Smooth muscle cell (in vitro differentiated cells): ENCODE data around the gene DGCR2. TPM values are rescaled to one million over a fixed set of nuclear protein-coding genes. Genes with fewer than 3 reads are reported as not detected.

Experiments
- DNase-seq: peaks from one replicate; lab custom pipeline; 2025; ENCODE audit not compliant: unreplicated experiment; lab: John Stamatoyannopoulos, UW
- H2AFZ ChIP-seq: fragments of 200-600 bp; sonication (generic); 2 replicates; pipeline ENCODE4 v1.6.0; 2016; ENCODE audit warnings: antibody characterized with exemption, low read depth, mild to moderate bottlenecking
- H3F3A ChIP-seq: fragments of 200-600 bp; sonication (generic); 2 replicates; pipeline ENCODE4 v1.6.0; 2017; ENCODE audit warnings: antibody characterized with exemption, low read depth
- H3K27ac ChIP-seq: fragments of 200-600 bp; sonication (generic); 2 replicates; pipeline ENCODE4 v1.5.1; 2016; ENCODE audit warnings: low read depth, mild to moderate bottlenecking
- H3K27me3 ChIP-seq: fragments of 200-600 bp; sonication (generic); 2 replicates; pipeline ENCODE4 v1.6.1; 2016; ENCODE audit warnings: low read depth, mild to moderate bottlenecking
- H3K36me3 ChIP-seq: fragments of 200-600 bp; sonication (generic); 2 replicates; pipeline ENCODE4 v1.5.1; 2016; ENCODE audit warnings: low read depth
- H3K4me1 ChIP-seq: fragments of 200-600 bp; sonication (generic); 2 replicates; pipeline ENCODE4 v1.5.1; 2016; ENCODE audit warnings: low read depth
- H3K4me2 ChIP-seq: fragments of 200-600 bp; sonication (generic); 2 replicates; pipeline ENCODE4 v1.6.0; 2016; ENCODE audit warnings: mild to moderate bottlenecking
- H3K4me3 ChIP-seq: fragments of 200-600 bp; sonication (generic); 2 replicates; pipeline ENCODE4 v1.5.1; 2016; ENCODE audit warnings: mild to moderate bottlenecking
- H3K79me2 ChIP-seq: fragments of 200-600 bp; sonication (generic); 2 replicates; pipeline ENCODE4 v1.6.0; 2016; ENCODE audit warnings: low read depth, mild to moderate bottlenecking
- H3K9ac ChIP-seq: fragments of 200-600 bp; sonication (generic); 2 replicates; pipeline ENCODE4 v1.6.0; 2016; ENCODE audit warnings: low read depth
- H3K9me3 ChIP-seq: fragments of 200-600 bp; sonication (generic); replicated peaks from 2 replicates; pipeline ENCODE4 v1.5.1; 2016; ENCODE audit warnings: low read depth
- H4K20me1 ChIP-seq: fragments of 200-600 bp; sonication (generic); 2 replicates; pipeline ENCODE4 v1.6.0; 2016; ENCODE audit warnings: low read depth
- WGBS: methylation state at CpG from one replicate; pipeline ENCODE4 v1.1.7; 2016; ENCODE audit warnings: low lambda C conversion rate; 5-methylcytosine and 5-hydroxymethylcytosine counted together
- polyA plus RNA-seq: library from polyadenylated mRNA; unstranded; fragments of >200 nt; fragmentation: Nextera tagmentation; extraction: Ambion mirVana; gene quantifications from 2 replicates; pipeline ENCODE4 v1.2.1, GENCODE V29; 2016
- total RNA-seq: library from RNA; depleted of rRNA; stranded (reverse); fragments of >200 nt; gene quantifications from 2 replicates; pipeline ENCODE4 v1.2.3, GENCODE V29; 2014
- TF ChIP-seq, protein P1 (sequence below): fragments of 200-600 bp; sonication (generic); IDR thresholded peaks from 2 replicates; pipeline ENCODE4 v1.5.1; 2017; ENCODE audit warnings: borderline replicate concordance, mild to moderate bottlenecking, antibody characterized with exemption; ENCODE audit not compliant: insufficient read depth, poor library complexity, severe bottlenecking

DGCR2 gene
- total and polyA plus RNA-seq, 2 experiments from 2014 or later, result 46.7 to 53.2 TPM

DNA sequence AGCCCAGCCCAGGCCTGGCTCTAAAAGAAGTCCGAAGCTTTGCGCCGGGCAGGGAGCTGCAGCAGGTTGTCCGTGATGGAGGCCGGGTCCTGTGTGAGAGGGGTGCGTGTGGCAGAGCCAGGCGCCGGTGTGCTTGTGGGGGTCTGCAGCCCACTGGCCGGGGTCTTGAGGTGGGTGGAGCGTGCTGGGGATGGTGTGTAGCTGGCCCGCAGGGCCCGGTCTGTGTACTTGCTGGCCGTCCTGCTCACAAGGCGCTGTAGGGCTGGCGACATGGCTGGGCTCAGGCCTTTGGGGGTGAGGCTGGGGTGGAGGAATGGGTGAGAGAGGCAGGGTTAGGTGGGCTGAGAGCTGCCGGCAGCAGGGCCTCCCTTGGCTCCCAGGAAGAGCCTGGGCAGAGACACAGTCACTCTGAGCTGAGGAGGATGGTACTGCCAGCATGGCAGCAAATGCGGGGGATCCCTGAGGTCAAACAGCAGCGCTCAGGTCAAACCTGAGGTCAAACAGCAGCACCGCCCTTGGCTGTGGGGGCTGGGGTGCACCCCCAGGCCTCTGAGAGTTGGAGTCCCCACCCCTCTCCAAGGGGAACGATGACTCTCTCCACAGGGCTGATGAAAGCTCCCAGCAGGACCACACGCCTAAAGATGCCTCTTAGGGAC, 12.1 kb upstream of the DGCR2 start:
- no peak overlapping the region for H2AFZ ChIP-seq
- no peaks in the 10 kb centered on the region for H3K79me2 ChIP-seq
- WGBS, result 99% methylated on average over 21 of the region's 21 CpGs
- H3K36me3 ChIP-seq, result no peaks in the 10 kb centered on the region
- H3K4me1 ChIP-seq, result no peaks in the 10 kb centered on the region
- TF ChIP-seq, protein P1, sequence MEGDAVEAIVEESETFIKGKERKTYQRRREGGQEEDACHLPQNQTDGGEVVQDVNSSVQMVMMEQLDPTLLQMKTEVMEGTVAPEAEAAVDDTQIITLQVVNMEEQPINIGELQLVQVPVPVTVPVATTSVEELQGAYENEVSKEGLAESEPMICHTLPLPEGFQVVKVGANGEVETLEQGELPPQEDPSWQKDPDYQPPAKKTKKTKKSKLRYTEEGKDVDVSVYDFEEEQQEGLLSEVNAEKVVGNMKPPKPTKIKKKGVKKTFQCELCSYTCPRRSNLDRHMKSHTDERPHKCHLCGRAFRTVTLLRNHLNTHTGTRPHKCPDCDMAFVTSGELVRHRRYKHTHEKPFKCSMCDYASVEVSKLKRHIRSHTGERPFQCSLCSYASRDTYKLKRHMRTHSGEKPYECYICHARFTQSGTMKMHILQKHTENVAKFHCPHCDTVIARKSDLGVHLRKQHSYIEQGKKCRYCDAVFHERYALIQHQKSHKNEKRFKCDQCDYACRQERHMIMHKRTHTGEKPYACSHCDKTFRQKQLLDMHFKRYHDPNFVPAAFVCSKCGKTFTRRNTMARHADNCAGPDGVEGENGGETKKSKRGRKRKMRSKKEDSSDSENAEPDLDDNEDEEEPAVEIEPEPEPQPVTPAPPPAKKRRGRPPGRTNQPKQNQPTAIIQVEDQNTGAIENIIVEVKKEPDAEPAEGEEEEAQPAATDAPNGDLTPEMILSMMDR, result no peak
- no peaks in the 10 kb centered on the region for H3F3A ChIP-seq
- H3K9me3 ChIP-seq, result no peaks in the 10 kb centered on the region
- H3K27ac ChIP-seq, result no peak overlapping the region
- H3K27me3 ChIP-seq, result no peaks in the 10 kb centered on the region
- H4K20me1 ChIP-seq, result no peaks in the 10 kb centered on the region
- no peak overlapping the region for H3K9ac ChIP-seq
- no peak overlapping the region for H3K4me2 ChIP-seq
- no peak for DNase-seq
- H3K4me3 ChIP-seq, result no peak overlapping the region

DNA sequence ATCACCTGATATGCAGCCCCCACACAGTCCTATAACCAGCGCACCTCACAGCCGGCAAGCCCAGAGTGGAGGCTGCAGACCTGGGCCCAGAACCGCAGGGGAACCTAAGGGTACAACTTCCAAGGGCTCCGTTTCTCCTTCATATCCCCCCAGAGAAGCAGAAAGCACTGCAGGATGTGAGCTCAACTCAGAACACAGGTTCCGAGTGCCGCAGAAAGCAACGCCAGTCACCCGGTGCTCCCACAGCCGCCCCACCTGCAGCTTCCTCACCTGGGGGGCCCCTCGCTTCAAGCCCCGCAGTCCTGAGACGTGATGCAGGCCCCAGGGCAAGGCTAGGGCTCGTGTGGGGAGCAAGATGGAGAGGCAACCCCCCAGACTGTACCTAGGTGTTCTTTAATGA, 11.3 kb upstream of the DGCR2 start:
- DNase-seq, result no peak
- Histone ChIP-seq H3K4me2 (no peak overlapping the region), H3K27me3 (no peaks in the 10 kb centered on the region), H3K79me2 (no peaks in the 10 kb centered on the region), H4K20me1 (no peaks in the 10 kb centered on the region), H3F3A (no peaks in the 10 kb centered on the region), H3K4me3 (no peak overlapping the region), H3K4me1 (no peaks in the 10 kb centered on the region), H2AFZ (no peak overlapping the region), H3K9ac (no peak overlapping the region), H3K36me3 (no peaks in the 10 kb centered on the region), H3K9me3 (no peaks in the 10 kb centered on the region), H3K27ac (no peak overlapping the region)
- TF ChIP-seq, protein P1, result no peak
- 99% methylated on average over 13 of the region's 13 CpGs for WGBS

DNA sequence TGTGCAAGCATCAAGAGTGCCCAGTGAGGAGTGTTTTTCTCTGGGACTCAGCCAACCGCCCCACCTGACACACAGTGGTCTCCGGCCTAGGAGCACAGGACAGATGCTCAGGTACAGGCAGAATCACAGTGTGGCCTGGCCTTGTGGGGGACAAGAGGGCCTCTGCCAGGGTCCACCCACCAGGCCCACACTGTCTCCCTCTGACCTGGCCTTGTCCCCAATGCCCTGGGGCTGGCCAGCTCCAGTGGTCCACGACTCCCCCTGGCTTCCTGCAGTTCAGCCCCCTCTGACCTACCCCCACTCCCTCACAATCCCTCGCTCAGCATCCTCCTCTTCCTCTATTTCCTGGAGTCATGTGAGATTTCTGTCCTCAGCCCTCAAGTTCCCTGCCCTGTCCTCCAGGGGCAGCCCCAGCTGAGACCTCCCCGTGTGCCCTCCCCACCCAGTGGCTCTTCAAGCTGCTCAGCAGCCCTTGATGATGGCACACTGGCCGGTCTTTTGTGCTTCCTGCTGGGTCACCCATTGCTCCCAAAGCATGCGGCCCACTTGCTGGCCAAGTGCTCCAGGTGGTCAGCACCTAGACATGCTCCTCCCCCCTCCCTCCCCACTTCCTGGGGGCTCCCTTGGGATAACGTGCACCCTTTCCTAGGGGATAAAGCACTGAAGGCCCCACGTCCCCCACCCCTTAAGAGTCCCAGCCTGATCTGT, 10.6 kb upstream of the DGCR2 start:
- no peaks in the 10 kb centered on the region for H3K4me1 ChIP-seq
- WGBS, result 97% methylated on average over 9 of the region's 9 CpGs
- no peak overlapping the region for H2AFZ ChIP-seq
- H3K27me3 ChIP-seq, result no peaks in the 10 kb centered on the region
- H3K27ac ChIP-seq, result no peak overlapping the region
- H3K9me3 ChIP-seq, result no peaks in the 10 kb centered on the region
- TF ChIP-seq, protein P1, result no peak
- H3K36me3 ChIP-seq, result no peaks in the 10 kb centered on the region
- DNase-seq, result no peak
- H3K4me2 ChIP-seq, result no peak overlapping the region
- H3K4me3 ChIP-seq, result no peak overlapping the region
- H3K79me2 ChIP-seq, result no peaks in the 10 kb centered on the region
- H3F3A ChIP-seq, result no peaks in the 10 kb centered on the region
- no peak overlapping the region for H3K9ac ChIP-seq
- no peaks in the 10 kb centered on the region for H4K20me1 ChIP-seq
